MM.1S (cell line): ENCODE measurements around the gene CLTCL1.

Experiments
- DNase-seq: peaks from one replicate; pipeline ENCODE4 v3.0.0-alpha.2; 2015
- H2AFZ ChIP-seq: fragments of 300-600 bp; sonication (generic); 2 replicates; pipeline ENCODE4 v1.6.0; 2016; ENCODE audit warnings: antibody characterized with exemption, low read length
- H3F3A ChIP-seq: fragments of 300-600 bp; sonication (generic); 2 replicates; pipeline ENCODE4 v1.6.1; 2016; ENCODE audit warnings: mild to moderate bottlenecking, antibody characterized with exemption, low read length, moderate library complexity, mixed read lengths; ENCODE audit not compliant: insufficient read depth
- H3K27ac ChIP-seq: fragments of 300-600 bp; sonication (generic); 2 replicates; pipeline ENCODE4 v1.5.1; 2016; ENCODE audit warnings: mild to moderate bottlenecking, low read length
- H3K27me3 ChIP-seq: fragments of 300-600 bp; sonication (generic); replicated peaks from 2 replicates; pipeline ENCODE4 v1.6.0; 2016; ENCODE audit warnings: low read length; ENCODE audit not compliant: insufficient read depth
- H3K36me3 ChIP-seq: fragments of 300-600 bp; sonication (generic); replicated peaks from 2 replicates; pipeline ENCODE4 v1.6.1; 2016; ENCODE audit warnings: mild to moderate bottlenecking, low read length, mixed read lengths; ENCODE audit not compliant: insufficient read depth
- H3K4me1 ChIP-seq: fragments of 300-600 bp; sonication (generic); 2 replicates; pipeline ENCODE4 v1.6.1; 2016; ENCODE audit warnings: low read length, mixed read lengths
- H3K4me2 ChIP-seq: fragments of 300-600 bp; sonication (generic); 2 replicates; pipeline ENCODE4 v1.6.0; 2016; ENCODE audit warnings: low read depth, low read length
- H3K4me3 ChIP-seq: fragments of 300-600 bp; sonication (generic); 2 replicates; pipeline ENCODE4 v1.5.1; 2016; ENCODE audit warnings: low read length, mixed read lengths
- H3K79me2 ChIP-seq: fragments of 300-600 bp; sonication (generic); 2 replicates; pipeline ENCODE4 v1.6.1; 2016; ENCODE audit warnings: mixed run types, low read length, mixed read lengths
- H3K9ac ChIP-seq: fragments of 300-600 bp; sonication (generic); 2 replicates; pipeline ENCODE4 v1.6.1; 2016; ENCODE audit warnings: low read length, mixed read lengths
- H3K9me2 ChIP-seq: fragments of 300-600 bp; sonication (generic); replicated peaks from 2 replicates; pipeline ENCODE4 v1.6.1; 2016; ENCODE audit warnings: mild to moderate bottlenecking, low read length, mixed read lengths; ENCODE audit not compliant: insufficient read depth
- H3K9me3 ChIP-seq: fragments of 300-600 bp; sonication (generic); replicated peaks from 2 replicates; pipeline ENCODE4 v1.6.1; 2016; ENCODE audit warnings: mild to moderate bottlenecking, low read length, mixed read lengths; ENCODE audit not compliant: insufficient read depth
- H4K20me1 ChIP-seq: fragments of 300-600 bp; sonication (generic); 2 replicates; pipeline ENCODE4 v1.6.1; 2016; ENCODE audit warnings: mild to moderate bottlenecking, low read length, moderate library complexity, mixed read lengths; ENCODE audit not compliant: insufficient read depth
- EZH2 ChIP-seq: fragments of 300-600 bp; sonication (generic); optimal IDR thresholded peaks from 2 replicates; pipeline ENCODE3; 2017; ENCODE audit warnings: low read depth, mild to moderate bottlenecking, antibody characterized with exemption, low read length, mixed read lengths
- EZH2phosphoT487 ChIP-seq: fragments of 300-600 bp; sonication (generic); IDR thresholded peaks from 2 replicates; pipeline ENCODE4 v1.6.1; 2018; ENCODE audit warnings: antibody characterized with exemption, low read length
- TF ChIP-seq, protein P1 (sequence below): fragments of 300-600 bp; sonication (generic); IDR thresholded peaks from 2 replicates; pipeline ENCODE4 v1.5.1; 2016; ENCODE audit warnings: antibody characterized with exemption, low read length, mixed read lengths

The CLTCL1 gene

GRCh38 chr22:19183216-19183615, 108.3 kb downstream of the CLTCL1 start:
- Histone ChIP-seq H3K36me3 (no peaks in the 10 kb centered on the region), H3K9ac (no peak overlapping the region)
- TF ChIP-seq EZH2phosphoT487 (no peak), EZH2 (no peak)
- TF ChIP-seq, protein P1, sequence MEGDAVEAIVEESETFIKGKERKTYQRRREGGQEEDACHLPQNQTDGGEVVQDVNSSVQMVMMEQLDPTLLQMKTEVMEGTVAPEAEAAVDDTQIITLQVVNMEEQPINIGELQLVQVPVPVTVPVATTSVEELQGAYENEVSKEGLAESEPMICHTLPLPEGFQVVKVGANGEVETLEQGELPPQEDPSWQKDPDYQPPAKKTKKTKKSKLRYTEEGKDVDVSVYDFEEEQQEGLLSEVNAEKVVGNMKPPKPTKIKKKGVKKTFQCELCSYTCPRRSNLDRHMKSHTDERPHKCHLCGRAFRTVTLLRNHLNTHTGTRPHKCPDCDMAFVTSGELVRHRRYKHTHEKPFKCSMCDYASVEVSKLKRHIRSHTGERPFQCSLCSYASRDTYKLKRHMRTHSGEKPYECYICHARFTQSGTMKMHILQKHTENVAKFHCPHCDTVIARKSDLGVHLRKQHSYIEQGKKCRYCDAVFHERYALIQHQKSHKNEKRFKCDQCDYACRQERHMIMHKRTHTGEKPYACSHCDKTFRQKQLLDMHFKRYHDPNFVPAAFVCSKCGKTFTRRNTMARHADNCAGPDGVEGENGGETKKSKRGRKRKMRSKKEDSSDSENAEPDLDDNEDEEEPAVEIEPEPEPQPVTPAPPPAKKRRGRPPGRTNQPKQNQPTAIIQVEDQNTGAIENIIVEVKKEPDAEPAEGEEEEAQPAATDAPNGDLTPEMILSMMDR, result no peak

GRCh38 chr22:19182472-19183157, 108.9 kb downstream of the CLTCL1 start:
- H3K9me3 ChIP-seq, result no peaks in the 10 kb centered on the region
- H3K36me3 ChIP-seq, result no peaks in the 10 kb centered on the region
- TF ChIP-seq EZH2, result no peak
- TF ChIP-seq, protein P1, result no peak
- no peak for TF ChIP-seq EZH2phosphoT487
- H3K79me2 ChIP-seq, result peaks cover 5% of the 10 kb centered on the region
- H3K4me1 ChIP-seq, result peaks cover 3% of the 10 kb centered on the region; the same call in 1 of the 2 replicates
- no peaks in the 10 kb centered on the region for H3K27me3 ChIP-seq
- H3K4me2 ChIP-seq, result no peak overlapping the region
- H3K9ac ChIP-seq, result no peak overlapping the region
- no peaks in the 10 kb centered on the region for H3K9me2 ChIP-seq
- DNase-seq, result no peak
- peaks cover 8% of the 10 kb centered on the region; the same call in 1 of the 2 replicates for H3F3A ChIP-seq
- H4K20me1 ChIP-seq, result no peaks in the 10 kb centered on the region
- H2AFZ ChIP-seq, result no peak overlapping the region
- H3K27ac ChIP-seq, result no peak overlapping the region
- no peak overlapping the region for H3K4me3 ChIP-seq

More at GRCh38 chr22:19183216-19183615, 108.3 kb downstream of the CLTCL1 start:
- DNase-seq, result no peak
- no peaks in the 10 kb centered on the region for H4K20me1 ChIP-seq
- H3K79me2 ChIP-seq, result no peaks in the 10 kb centered on the region
- H3K4me1 ChIP-seq, result peaks cover 3% of the 10 kb centered on the region; the same call in 1 of the 2 replicates
- no peak overlapping the region for H2AFZ ChIP-seq
- no peaks in the 10 kb centered on the region for H3K9me3 ChIP-seq
- no peak overlapping the region for H3K27ac ChIP-seq
- H3K27me3 ChIP-seq, result no peaks in the 10 kb centered on the region
- no peaks in the 10 kb centered on the region for H3K9me2 ChIP-seq
- peaks cover 5% of the 10 kb centered on the region; the same call in 1 of the 2 replicates for H3F3A ChIP-seq
- H3K4me3 ChIP-seq, result no peak overlapping the region
- no peak overlapping the region for H3K4me2 ChIP-seq

DNA sequence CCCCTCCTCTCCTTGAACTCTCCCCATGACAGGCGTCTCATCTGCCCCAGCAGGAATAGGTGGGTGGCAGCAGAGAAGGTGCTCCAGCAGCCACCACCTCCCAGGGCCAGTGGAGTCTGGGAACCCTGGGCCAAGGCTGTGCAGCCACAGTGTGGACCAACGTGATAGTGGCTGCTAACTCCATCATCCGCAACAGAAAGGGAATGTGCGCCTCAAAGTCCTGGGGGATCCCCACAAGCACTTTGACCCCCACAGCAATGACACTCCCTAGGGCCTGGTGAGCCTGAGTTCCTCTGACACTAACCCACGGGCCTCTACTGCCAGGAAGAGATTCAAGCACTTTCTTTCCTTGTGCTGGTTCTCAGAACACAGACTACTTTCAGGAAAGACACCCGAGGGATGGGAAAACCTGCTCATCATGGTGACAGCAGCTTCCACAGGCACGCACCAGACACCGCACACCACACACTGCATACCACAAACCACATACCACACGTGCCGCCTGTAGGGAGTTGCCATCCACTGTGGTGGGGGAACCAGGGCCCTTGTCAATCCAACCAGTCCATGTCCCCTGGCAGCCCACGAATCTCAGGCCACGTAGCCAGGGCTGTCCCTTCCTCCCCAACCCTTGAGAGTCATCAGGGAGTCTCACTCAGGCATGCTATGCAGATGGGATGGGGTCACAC, 109.6 kb downstream of the CLTCL1 start:
- Histone ChIP-seq H3K9me3 (no peaks in the 10 kb centered on the region), H3K36me3 (no peaks in the 10 kb centered on the region), H2AFZ (no peak overlapping the region), H3F3A (peaks cover 13% of the 10 kb centered on the region; the same call in 1 of the 2 replicates), H3K79me2 (peaks cover 12% of the 10 kb centered on the region), H4K20me1 (no peaks in the 10 kb centered on the region), H3K4me3 (no peak overlapping the region), H3K9ac (no peak overlapping the region), H3K27me3 (no peaks in the 10 kb centered on the region), H3K9me2 (no peaks in the 10 kb centered on the region), H3K4me1 (peaks cover 3% of the 10 kb centered on the region; the same call in 1 of the 2 replicates), H3K4me2 (no peak overlapping the region), H3K27ac (no peak overlapping the region)
- DNase-seq, result no peak
- TF ChIP-seq EZH2phosphoT487 (no peak), EZH2 (no peak)
- TF ChIP-seq, protein P1, result no peak
